GDM1 (cell line): ENCODE measurements around the gene MSRB1.

Experiments
- DNase-seq: peaks from one replicate; lab custom pipeline; 2025; lab: John Stamatoyannopoulos, UW

The MSRB1 gene

GRCh38 chr16:1895949-1896675 is 46.9 kb downstream of the MSRB1 start:
- no peak for DNase-seq

- no peak for DNase-seq
Observed at GRCh38 chr16:1895068-1895467, 47.9 kb downstream of the MSRB1 start.

- no peak for DNase-seq
Observed at GRCh38 chr16:1890708-1891050, 52.3 kb downstream of the MSRB1 start.

- no peak for DNase-seq
Observed at GRCh38 chr16:1890024-1890707, 52.8 kb downstream of the MSRB1 start.
